HepG2 (cell line): ENCODE data around the gene TMEM14A.

Source experiments
- BRCA1 ChIP-seq: sonication (generic); formaldehyde crosslinking; IDR thresholded peaks from 2 replicates; pipeline ENCODE4 v1.4.0; 2020; ENCODE audit warnings: missing genetic modification reagents
- EZH2 ChIP-seq: conservative IDR thresholded peaks from 2 replicates; pipeline ENCODE4 v1.6.1; 2012; ENCODE audit warnings: mild to moderate bottlenecking, low read depth, low read length, moderate library complexity
- FIP1L1 ChIP-seq: fragments of 200-400 bp; formaldehyde crosslinking; IDR thresholded peaks from 2 replicates; pipeline ENCODE4 v1.6.1; 2018; ENCODE audit warnings: low read depth, mild to moderate bottlenecking, low read length, moderate library complexity, borderline replicate concordance; ENCODE audit not compliant: insufficient read depth
- FOXJ3 ChIP-seq: sonication (generic); formaldehyde crosslinking; IDR thresholded peaks from 2 replicates; pipeline ENCODE4 v1.4.0; 2020; ENCODE audit warnings: missing genetic modification reagents, mild to moderate bottlenecking, borderline replicate concordance
- POLR2AphosphoS5 ChIP-seq: IDR thresholded peaks from 2 replicates; pipeline ENCODE4 v1.6.1; 2012; ENCODE audit warnings: low read depth, low read length
- RFX5 ChIP-seq: IDR thresholded peaks from 2 replicates; pipeline ENCODE4 v1.6.1; 2011; ENCODE audit warnings: low read depth, low read length, improper control_type of control experiment
- SMARCC2 ChIP-seq: fragments of 450-650 bp; IDR thresholded peaks from 2 replicates; pipeline ENCODE4 v1.6.1; 2017; ENCODE audit warnings: antibody characterized with exemption, mild to moderate bottlenecking
- SP2 ChIP-seq: sonication (generic); formaldehyde crosslinking; IDR thresholded peaks from 2 replicates; pipeline ENCODE4 v1.5.1; 2020; ENCODE audit warnings: mild to moderate bottlenecking, missing genetic modification reagents
- ZNF343 ChIP-seq: sonication (generic); formaldehyde crosslinking; IDR thresholded peaks from 2 replicates; pipeline ENCODE4 v1.4.0; 2020; ENCODE audit warnings: mild to moderate bottlenecking, missing genetic modification reagents
- ZNF790 ChIP-seq: sonication (generic); formaldehyde crosslinking; IDR thresholded peaks from 2 replicates; pipeline ENCODE4 v1.8.0; 2022; ENCODE audit warnings: missing genetic modification reagents, mild to moderate bottlenecking, borderline replicate concordance
- TF ChIP-seq, protein P1 (sequence below): sonication (generic); formaldehyde crosslinking; IDR thresholded peaks from 2 replicates; pipeline ENCODE4 v1.5.0; 2020; ENCODE audit warnings: mild to moderate bottlenecking, missing genetic modification reagents, moderate library complexity

DNA sequence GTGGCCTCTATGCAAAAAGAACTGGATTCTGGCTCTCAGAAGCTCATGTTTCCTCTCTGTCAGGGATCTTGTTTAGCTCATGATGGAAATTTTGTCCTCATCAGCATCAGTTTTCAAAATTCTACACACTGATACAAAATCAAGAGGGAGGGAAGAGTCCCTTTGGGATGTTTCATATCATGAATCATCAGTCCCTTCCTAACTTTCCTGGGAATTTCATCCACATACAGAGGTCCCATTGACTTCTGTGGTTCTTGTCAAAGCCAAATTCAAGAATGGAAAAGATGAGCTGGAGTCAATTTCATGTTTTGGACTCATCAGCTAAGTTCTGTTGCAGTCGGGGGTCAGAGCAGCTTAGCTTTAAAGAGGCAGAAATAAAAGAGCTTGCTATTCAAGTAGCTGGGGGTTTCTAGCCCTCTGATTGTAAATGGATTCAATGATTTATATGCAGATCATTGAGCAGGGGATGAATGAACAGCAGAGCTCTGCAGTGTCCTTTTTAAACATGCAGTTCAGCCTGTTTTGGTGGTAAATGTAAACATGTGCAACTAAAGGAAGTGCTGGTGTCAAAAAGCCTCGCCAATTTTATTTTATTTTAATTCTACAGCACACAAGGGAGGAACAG, 21.3 kb upstream of the TMEM14A start:
- TF ChIP-seq BRCA1 (CRISPR knock-in tag): no peak
- no peak for TF ChIP-seq EZH2
- no peak for TF ChIP-seq ZNF790
- TF ChIP-seq POLR2AphosphoS5: no peak
- TF ChIP-seq, protein P1, sequence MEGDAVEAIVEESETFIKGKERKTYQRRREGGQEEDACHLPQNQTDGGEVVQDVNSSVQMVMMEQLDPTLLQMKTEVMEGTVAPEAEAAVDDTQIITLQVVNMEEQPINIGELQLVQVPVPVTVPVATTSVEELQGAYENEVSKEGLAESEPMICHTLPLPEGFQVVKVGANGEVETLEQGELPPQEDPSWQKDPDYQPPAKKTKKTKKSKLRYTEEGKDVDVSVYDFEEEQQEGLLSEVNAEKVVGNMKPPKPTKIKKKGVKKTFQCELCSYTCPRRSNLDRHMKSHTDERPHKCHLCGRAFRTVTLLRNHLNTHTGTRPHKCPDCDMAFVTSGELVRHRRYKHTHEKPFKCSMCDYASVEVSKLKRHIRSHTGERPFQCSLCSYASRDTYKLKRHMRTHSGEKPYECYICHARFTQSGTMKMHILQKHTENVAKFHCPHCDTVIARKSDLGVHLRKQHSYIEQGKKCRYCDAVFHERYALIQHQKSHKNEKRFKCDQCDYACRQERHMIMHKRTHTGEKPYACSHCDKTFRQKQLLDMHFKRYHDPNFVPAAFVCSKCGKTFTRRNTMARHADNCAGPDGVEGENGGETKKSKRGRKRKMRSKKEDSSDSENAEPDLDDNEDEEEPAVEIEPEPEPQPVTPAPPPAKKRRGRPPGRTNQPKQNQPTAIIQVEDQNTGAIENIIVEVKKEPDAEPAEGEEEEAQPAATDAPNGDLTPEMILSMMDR (CRISPR knock-in tag): no peak
- TF ChIP-seq SMARCC2: no peak
- no peak for TF ChIP-seq SP2 (CRISPR knock-in tag)
- no peak for TF ChIP-seq RFX5
- no peak for TF ChIP-seq FOXJ3 (CRISPR knock-in tag)
- TF ChIP-seq ZNF343 (CRISPR knock-in tag): no peak
- TF ChIP-seq FIP1L1: no peak
